ENCODE data around the gene CEBPE. TPM values are rescaled to one million over a fixed set of nuclear protein-coding genes. Genes with fewer than 3 reads are reported as not detected.

Gene CEBPE
- total RNA-seq, 4 donors from 2014 or later, result not detected

GRCh38 chr14:23077962-23078361 lies 41.1 kb downstream of the CEBPE start:
- intact Hi-C loops (cut with DNase I; ENCODE audit: low total_unique reads) (loop anchor here (2.0 to 5.0 kb wide), 2 partner anchors 17 to 219 kb away; partner anchors contain the start of genes ACIN1 and C14orf119), in situ Hi-C loops (cut with MboI; ENCODE audit: low sequenced_read_pairs in 4 of 4) (no loop called here)
- ATAC-seq (no peak), DNase-seq (no peak)
- Histone ChIP-seq H3K27me3 (no peaks in the 10 kb centered on the region), H3K27ac (peak overlapping the region; percentile 71 to 87 (median 84)), H3K4me3 (no peak overlapping the region), H3K4me1 (peaks cover under 1 to 23% of the 10 kb centered on the region in 2 donors), H3K36me3 (peaks cover 6 to 90% of the 10 kb centered on the region in 2 donors), H3K9me3 (no peaks in the 10 kb centered on the region)
- TF ChIP-seq CTCF (IDR thresholded peaks at IDR 0.05 in 4 of 5, conservative IDR thresholded peaks at IDR 0.05 in 1 of 5) (no peak), POLR2A (IDR thresholded peaks at IDR 0.05) (no peak)

DNA sequence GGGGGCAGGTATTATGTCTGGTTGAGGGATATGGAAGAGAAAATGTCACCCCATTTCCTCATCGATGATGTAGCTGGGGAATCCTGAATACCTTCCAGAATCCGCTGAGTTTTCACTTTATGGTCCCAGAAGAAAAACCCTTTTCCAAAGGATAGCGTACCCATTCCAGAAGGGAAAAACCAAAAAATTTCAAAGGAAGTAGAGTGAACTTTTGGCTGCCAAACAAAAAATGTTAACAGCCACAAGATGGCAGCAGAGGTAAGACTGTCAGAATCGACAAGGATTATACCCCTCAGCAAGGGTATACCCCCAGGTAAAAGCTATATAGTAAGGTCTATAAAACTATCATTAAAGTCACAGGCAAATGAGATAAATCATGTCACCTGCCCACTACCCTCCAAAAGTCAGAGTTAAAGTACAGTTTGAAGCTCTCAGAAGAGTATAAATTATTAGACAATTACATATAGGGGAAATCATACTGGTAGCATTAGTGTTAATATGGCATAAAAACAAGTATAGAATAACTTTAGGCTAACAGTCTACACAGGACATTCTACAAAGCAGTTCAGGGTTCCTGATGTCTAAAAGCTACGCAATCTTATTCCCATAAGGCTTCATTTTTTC lies 42.2 kb downstream of the CEBPE start:
- peak; percentile 29 to 70 (median 48) for TF ChIP-seq CTCF (IDR thresholded peaks at IDR 0.05 in 4 of 5, conservative IDR thresholded peaks at IDR 0.05 in 1 of 5)
- TF ChIP-seq POLR2A (IDR thresholded peaks at IDR 0.05), result no peak
- Histone ChIP-seq H3K27ac (peak overlapping the region; percentile 71 to 87 (median 84)), H3K36me3 (peaks cover 6 to 90% of the 10 kb centered on the region in 2 donors), H3K9me3 (no peaks in the 10 kb centered on the region), H3K27me3 (no peaks in the 10 kb centered on the region), H3K4me1 (peaks cover 11 to 33% of the 10 kb centered on the region in 2 donors), H3K4me3 (no peak overlapping the region)
- in situ Hi-C loops (cut with MboI; ENCODE audit: low sequenced_read_pairs in 4 of 4) (no loop called here), intact Hi-C loops (cut with DNase I; ENCODE audit: low total_unique reads) (loop anchor here (5.0 kb wide), 1 partner anchor 220 kb away; no protein-coding TSS in a partner anchor)
- ATAC-seq, result peak in 1 of 2 donors; percentile 31
- no peak for DNase-seq

DNA sequence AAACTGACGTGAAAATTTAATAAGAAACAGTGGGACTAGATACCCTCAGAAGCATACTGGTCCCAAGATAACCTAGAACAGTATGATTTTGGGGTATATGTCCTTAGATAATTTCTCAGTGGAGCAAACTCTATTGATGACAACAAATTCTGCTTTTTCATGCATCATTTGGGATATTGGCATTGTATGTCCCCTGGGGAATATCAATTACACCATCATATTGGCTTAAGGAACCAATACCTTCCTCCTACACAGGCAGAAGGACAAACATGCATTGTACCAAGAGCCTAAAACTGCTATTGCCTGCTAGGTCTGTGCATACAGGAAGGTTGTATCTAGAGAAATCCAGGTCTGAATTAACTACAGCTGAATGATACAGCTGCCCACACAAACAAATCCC lies 44.1 kb downstream of the CEBPE start:
- no peak overlapping the region for H3K4me3 ChIP-seq
- no peak for DNase-seq
- H3K9me3 ChIP-seq, result no peaks in the 10 kb centered on the region
- H3K27ac ChIP-seq, result peak overlapping the region in 1 of 4 donors; percentile 90
- in situ Hi-C loops (cut with MboI; ENCODE audit: low sequenced_read_pairs in 4 of 4) (no loop called here), intact Hi-C loops (cut with DNase I; ENCODE audit: low total_unique reads) (loop anchor here (5.0 kb wide), 2 partner anchors 112 to 222 kb away; no protein-coding TSS in a partner anchor)
- peaks cover 25 to 44% of the 10 kb centered on the region in 2 donors for H3K4me1 ChIP-seq
- peaks cover 3 to 71% of the 10 kb centered on the region in 2 donors for H3K36me3 ChIP-seq
- H3K27me3 ChIP-seq, result no peaks in the 10 kb centered on the region
- TF ChIP-seq CTCF (IDR thresholded peaks at IDR 0.05 in 4 of 5, conservative IDR thresholded peaks at IDR 0.05 in 1 of 5) (no peak), POLR2A (IDR thresholded peaks at IDR 0.05) (no peak)
- ATAC-seq, result no peak

GRCh38 chr14:23071921-23072539 lies 47.0 kb downstream of the CEBPE start:
- intact Hi-C loops (cut with DNase I; ENCODE audit: low total_unique reads), result loop anchor here (2.0 to 5.0 kb wide), 2 partner anchors 23 to 115 kb away; partner anchors contain the start of genes ACIN1 and C14orf119
- Histone ChIP-seq H3K27me3 (no peaks in the 10 kb centered on the region), H3K4me3 (peak overlapping the region; percentile 68 to 81 (median 74)), H3K36me3 (peaks cover 0 to 61% of the 10 kb centered on the region in 2 donors), H3K4me1 (peaks cover 25 to 33% of the 10 kb centered on the region in 2 donors), H3K27ac (peak overlapping the region; percentile 88 to 95 (median 90)), H3K9me3 (no peaks in the 10 kb centered on the region)
- peak; percentile 22 to 26 for ATAC-seq
- TF ChIP-seq CTCF (IDR thresholded peaks at IDR 0.05 in 4 of 5, conservative IDR thresholded peaks at IDR 0.05 in 1 of 5) (no peak), POLR2A (IDR thresholded peaks at IDR 0.05) (no peak)
- DNase-seq, result no peak
- in situ Hi-C loops (cut with MboI; ENCODE audit: low sequenced_read_pairs in 4 of 4), result no loop called here
